Measurements from ENCODE around the gene AMACR. TPM values are rescaled to one million over a fixed set of nuclear protein-coding genes. Genes with fewer than 3 reads are reported as not detected.

AMACR gene
- total and polyA plus RNA-seq, 10 donors = 3.1 to 9.9 (median 8.9) TPM

- DNase-seq = no peak
Measured at GRCh38 chr5:34045023-34045422, 37.2 kb upstream of the AMACR start.

DNA sequence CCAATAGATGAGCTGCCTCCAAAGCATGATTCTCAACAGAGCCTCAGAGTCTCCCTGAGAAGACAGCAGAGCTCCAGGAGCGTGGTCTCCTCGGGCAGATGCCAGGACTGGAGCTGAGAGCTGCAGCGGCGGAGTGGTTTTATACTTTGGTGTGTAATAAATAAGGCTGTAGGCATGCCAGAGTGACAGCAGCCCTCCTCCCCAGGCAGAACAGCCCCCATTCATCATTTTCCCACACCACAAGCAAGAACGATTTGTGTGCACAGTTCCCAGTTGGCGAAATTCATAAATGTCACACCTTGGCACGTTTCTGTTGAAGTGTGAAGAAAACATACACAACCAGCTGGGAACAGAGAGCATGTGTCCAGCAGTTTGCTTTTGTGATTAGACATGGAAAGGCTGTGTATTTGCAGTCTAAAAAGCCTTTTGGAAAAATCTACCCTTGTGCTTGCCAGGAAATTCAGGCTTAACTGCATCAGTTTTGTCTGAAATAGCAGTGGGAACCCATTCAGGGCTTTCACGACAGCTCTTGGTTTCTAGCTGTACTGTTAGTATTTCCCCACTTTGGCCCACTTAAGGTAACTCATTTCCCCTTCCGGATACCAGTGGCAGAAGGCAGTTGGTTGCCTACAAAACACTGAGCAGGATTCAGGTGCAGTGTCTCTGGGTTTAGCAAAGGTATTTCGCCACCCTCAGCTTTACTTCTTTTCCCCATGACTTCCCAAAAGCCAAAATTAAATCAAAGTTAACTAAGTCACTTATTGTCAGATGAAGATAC lies 35.4 kb upstream of the AMACR start, which contains the start of gene C1QTNF3:
TSS of gene C1QTNF3 (minus strand) at position 115 of the 778 bp plus-strand sequence. CDS start at position 27, 88 bp downstream.
- no peak for DNase-seq
- Histone ChIP-seq H3K4me1 (peaks cover 0 to 46% (median 24%) of the 10 kb centered on the region in 6 donors), H3K27me3 (replicated peaks in 1 of 7) (no peaks in the 10 kb centered on the region), H3K4me3 (no peak within 1 kb of the TSS), H3K36me3 (no peaks in the 10 kb centered on the region), H3K9me3 (no peaks in the 10 kb centered on the region), H3K27ac (peak within 1 kb of the TSS in 4 of 8 donors; percentile 50 to 60 (median 54))
- 39 to 62% (median 48%) methylated on average over 10 of the region's 10 CpGs for WGBS, 5 donors
- TF ChIP-seq, protein P1, sequence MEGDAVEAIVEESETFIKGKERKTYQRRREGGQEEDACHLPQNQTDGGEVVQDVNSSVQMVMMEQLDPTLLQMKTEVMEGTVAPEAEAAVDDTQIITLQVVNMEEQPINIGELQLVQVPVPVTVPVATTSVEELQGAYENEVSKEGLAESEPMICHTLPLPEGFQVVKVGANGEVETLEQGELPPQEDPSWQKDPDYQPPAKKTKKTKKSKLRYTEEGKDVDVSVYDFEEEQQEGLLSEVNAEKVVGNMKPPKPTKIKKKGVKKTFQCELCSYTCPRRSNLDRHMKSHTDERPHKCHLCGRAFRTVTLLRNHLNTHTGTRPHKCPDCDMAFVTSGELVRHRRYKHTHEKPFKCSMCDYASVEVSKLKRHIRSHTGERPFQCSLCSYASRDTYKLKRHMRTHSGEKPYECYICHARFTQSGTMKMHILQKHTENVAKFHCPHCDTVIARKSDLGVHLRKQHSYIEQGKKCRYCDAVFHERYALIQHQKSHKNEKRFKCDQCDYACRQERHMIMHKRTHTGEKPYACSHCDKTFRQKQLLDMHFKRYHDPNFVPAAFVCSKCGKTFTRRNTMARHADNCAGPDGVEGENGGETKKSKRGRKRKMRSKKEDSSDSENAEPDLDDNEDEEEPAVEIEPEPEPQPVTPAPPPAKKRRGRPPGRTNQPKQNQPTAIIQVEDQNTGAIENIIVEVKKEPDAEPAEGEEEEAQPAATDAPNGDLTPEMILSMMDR (IDR thresholded peaks at IDR 0.05 in 8 of 11, conservative IDR thresholded peaks at IDR 0.05 in 3 of 11) = no peak
- TF ChIP-seq POLR2A (IDR thresholded peaks at IDR 0.05) (no peak), POLR2AphosphoS5 (IDR thresholded peaks at IDR 0.05) (no peak)
- intact Hi-C loops (cut with DNase I; ENCODE audit: low total_unique reads) = no loop called here

More at GRCh38 chr5:34045023-34045422, 37.2 kb upstream of the AMACR start:
- intact Hi-C loops (cut with DNase I; ENCODE audit: low total_unique reads) = no loop called here
- H3K4me3 ChIP-seq = no peak overlapping the region
- peaks cover 0 to 48% (median 24%) of the 10 kb centered on the region in 6 donors for H3K4me1 ChIP-seq
- WGBS, 5 donors = 83 to 88% (median 86%) methylated on average over 3 of the region's 3 CpGs
- TF ChIP-seq POLR2A (IDR thresholded peaks at IDR 0.05) (no peak), POLR2AphosphoS5 (IDR thresholded peaks at IDR 0.05) (no peak)
- TF ChIP-seq, protein P1 (IDR thresholded peaks at IDR 0.05 in 8 of 11, conservative IDR thresholded peaks at IDR 0.05 in 3 of 11) = no peak
- H3K27ac ChIP-seq = no peak overlapping the region
- H3K36me3 ChIP-seq = peaks cover 0 to 9% (median 0%) of the 10 kb centered on the region in 6 donors
- H3K27me3 ChIP-seq (replicated peaks in 1 of 7) = no peaks in the 10 kb centered on the region
- no peaks in the 10 kb centered on the region for H3K9me3 ChIP-seq

- Histone ChIP-seq H3K27ac (peak overlapping the region in 4 of 8 donors; percentile 50 to 60 (median 54)), H3K36me3 (no peaks in the 10 kb centered on the region), H3K27me3 (replicated peaks in 1 of 7) (no peaks in the 10 kb centered on the region), H3K4me3 (no peak overlapping the region), H3K9me3 (no peaks in the 10 kb centered on the region), H3K4me1 (peaks cover 0 to 36% (median 22%) of the 10 kb centered on the region in 6 donors)
- intact Hi-C loops (cut with DNase I; ENCODE audit: low total_unique reads) = no loop called here
- DNase-seq = peak; percentile 82
- WGBS, 5 donors = 43 to 52% (median 50%) methylated on average over 7 of the region's 7 CpGs
- TF ChIP-seq POLR2A (IDR thresholded peaks at IDR 0.05) (no peak), POLR2AphosphoS5 (IDR thresholded peaks at IDR 0.05) (peak in 1 of 3 donors; percentile 17)
Measured at GRCh38 chr5:34042321-34042720, 34.5 kb upstream of the AMACR start.

- Histone ChIP-seq H3K4me3 (no peak overlapping the region), H3K4me1 (peaks cover 0 to 36% (median 22%) of the 10 kb centered on the region in 6 donors), H3K27me3 (replicated peaks in 1 of 7) (no peaks in the 10 kb centered on the region), H3K36me3 (no peaks in the 10 kb centered on the region), H3K27ac (no peak overlapping the region), H3K9me3 (no peaks in the 10 kb centered on the region)
- TF ChIP-seq POLR2AphosphoS5 (IDR thresholded peaks at IDR 0.05) = no peak
- TF ChIP-seq POLR2A (IDR thresholded peaks at IDR 0.05) = no peak
- intact Hi-C loops (cut with DNase I; ENCODE audit: low total_unique reads) = no loop called here
- no peak for DNase-seq
- 78 to 97% (median 89%) methylated on average over 1 of the region's 1 CpG for WGBS, 5 donors
Measured at GRCh38 chr5:34041247-34041972, 33.6 kb upstream of the AMACR start.
